Measurements from ENCODE around the gene COA1. TPM values are rescaled to one million over a fixed set of nuclear protein-coding genes. Genes with fewer than 3 reads are reported as not detected.

The COA1 gene
- total and polyA plus RNA-seq, 9 of the 15 experiments (the other 6 are each of a cell fraction or from before 2014, with no cell fraction given), result 98.9 to 463 (median 181) TPM

DNA sequence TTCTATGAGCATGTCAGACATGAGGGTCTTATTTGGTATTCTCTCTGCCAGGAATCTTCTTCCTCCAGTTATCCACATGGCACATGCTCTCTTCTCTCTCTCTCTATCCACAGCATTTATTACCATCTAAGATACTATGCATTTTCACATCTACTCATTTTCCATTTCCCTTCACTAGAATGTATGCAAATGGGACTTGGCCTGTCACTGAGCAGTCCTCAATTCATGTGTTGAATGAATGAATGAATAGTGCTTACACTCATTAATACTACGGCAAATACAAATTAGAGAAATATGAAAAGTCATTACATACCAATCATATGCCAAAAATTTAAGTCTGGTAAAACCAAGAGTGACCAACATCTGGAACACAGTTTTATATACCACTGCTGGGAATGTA is 34.0 kb downstream of the COA1 start:
- Histone ChIP-seq H2AFZ (ENCODE audit: low read depth, low read length) (no peak overlapping the region), H3K79me2 (ENCODE audit: control insufficient read depth, insufficient read depth, low read length) (peaks cover 96% of the 10 kb centered on the region), H3K9ac (ENCODE audit: insufficient read depth in 1 of 2, low read depth in 2 of 2, low read length in 2 of 2) (no peak overlapping the region), H3K36me3 (ENCODE audit: control insufficient read depth, insufficient read depth, low read length) (no peaks in the 10 kb centered on the region), H3K27me3 (ENCODE audit: control insufficient read depth in 2 of 2, insufficient read depth in 2 of 2, low read length in 2 of 2) (no peaks in the 10 kb centered on the region), H3K9me1 (ENCODE audit: control insufficient read depth, insufficient read depth, low read length) (no peaks in the 10 kb centered on the region), H3K9me3 (replicated peaks; ENCODE audit: control insufficient read depth, insufficient read depth, low read depth, low read length) (no peaks in the 10 kb centered on the region), H4K20me1 (replicated peaks; ENCODE audit: control insufficient read depth, insufficient read depth, low read length) (peaks cover 14% of the 10 kb centered on the region; the same call in 1 of the 2 replicates), H3K4me1 (replicated peaks in 1 of 2; ENCODE audit: control insufficient read depth in 2 of 2, insufficient read depth in 2 of 2, low read length in 2 of 2) (no peaks in the 10 kb centered on the region), H3K27ac (ENCODE audit: extremely low read depth, low read depth, low read length) (no peak overlapping the region), H3K4me2 (ENCODE audit: insufficient read depth, low read length) (no peak overlapping the region), H3K4me3 (no peak overlapping the region)
- in situ Hi-C loops (cut with MboI), result no loop called here
- no peak for FAIRE-seq
- POLR2A ChIA-PET, result no interaction called here
- ATAC-seq, result no peak
- no peak for DNase-seq (ENCODE audit: extremely low read depth in 1 of 4, low spot score in 3 of 4)
- intact Hi-C loops (cut with micrococcal nuclease), result no loop called here
- TF ChIP-seq ZC3H11A (IDR thresholded peaks at IDR 0.05; ENCODE audit: low read depth, low read length) (no peak), SIX5 (IDR thresholded peaks at IDR 0.05; ENCODE audit: borderline replicate concordance in 1 of 2, insufficient read depth in 1 of 2, low read depth in 1 of 2, low read length in 2 of 2) (no peak), ETS2 (tag; IDR thresholded peaks at IDR 0.05; ENCODE audit: borderline replicate concordance, poor library complexity, severe bottlenecking) (no peak), ZNF146 (CRISPR knock-in tag; IDR thresholded peaks at IDR 0.05; ENCODE audit: unreplicated experiment) (no peak), SMARCC2 (IDR thresholded peaks at IDR 0.05; ENCODE audit: low read depth) (no peak), TEAD4 (IDR thresholded peaks at IDR 0.05; ENCODE audit: low read length) (no peak), TEAD4 (CRISPR knock-in tag; IDR thresholded peaks at IDR 0.05; ENCODE audit: borderline replicate concordance) (no peak), ZNF695 (CRISPR knock-in tag; IDR thresholded peaks at IDR 0.05) (no peak), RAD21 (CRISPR knock-in tag; conservative IDR thresholded peaks at IDR 0.05 in 1 of 2, IDR thresholded peaks at IDR 0.05 in 1 of 2) (no peak)
- CTCF ChIA-PET (ENCODE audit: low intra/inter-chr PET ratio), result no interaction called here
- 100% methylated on average over 1 of the region's 1 CpG for WGBS (ENCODE audit: insufficient coverage, low coverage, missing lambda C conversion rate)
- BruUV-seq (replicated peaks), result no TSS peak
